Measurements from ENCODE around the gene CYP24A1. TPM values are rescaled to one million over a fixed set of nuclear protein-coding genes. Genes with fewer than 3 reads are reported as not detected.

CYP24A1 gene
- polyA plus RNA-seq, 1 donor (not counting 4 experiments of a cell fraction or from before 2014, with no cell fraction given): 18.2 TPM

GRCh38 chr20:54133434-54134427, 40.1 kb downstream of the CYP24A1 start:
- dilution Hi-C loops (cut with MboI; ENCODE audit: extremely low pct_ligation_motif_present, low sequenced_read_pairs): no loop called here
- Histone ChIP-seq H2AFZ (ENCODE audit: control insufficient read depth, low read length) (peak overlapping the region; percentile 27), H3K27ac (ENCODE audit: control insufficient read depth, insufficient read depth, low read length) (peak overlapping the region; percentile 94), H3K4me1 (ENCODE audit: control insufficient read depth, extremely low read depth, insufficient read depth, low read length) (peaks cover 35% of the 10 kb centered on the region), H3K4me2 (ENCODE audit: control insufficient read depth, extremely low read depth, insufficient read depth, low read depth, low read length) (peak overlapping the region; percentile 72), H3K9me1 (ENCODE audit: control insufficient read depth, extremely low read depth, insufficient read depth, low read length) (no peaks in the 10 kb centered on the region), H3K79me2 (ENCODE audit: control insufficient read depth, insufficient read depth, low read length) (no peaks in the 10 kb centered on the region), H3K4me3 (ENCODE audit: control insufficient read depth in 2 of 3, extremely low read depth in 1 of 3, insufficient read depth in 2 of 3, low read depth in 1 of 3, low read length in 3 of 3) (peak overlapping the region in 1 of 3 experiments; percentile 19), H3K27me3 (ENCODE audit: control insufficient read depth, extremely low read depth, insufficient read depth, low read length) (no peaks in the 10 kb centered on the region), H4K20me1 (ENCODE audit: control insufficient read depth, extremely low read depth, insufficient read depth, low read length) (no peaks in the 10 kb centered on the region), H3K9ac (ENCODE audit: control insufficient read depth, extremely low read depth, insufficient read depth, low read length) (peak overlapping the region; percentile 61), H3K36me3 (ENCODE audit: control insufficient read depth in 2 of 2, extremely low read depth in 1 of 2, insufficient read depth in 2 of 2, low read length in 2 of 2) (no peaks in the 10 kb centered on the region), H3K9me3 (ENCODE audit: control insufficient read depth, low read depth, low read length) (peaks cover 8% of the 10 kb centered on the region)
- DNase-seq (ENCODE audit: low read depth, low spot score): no peak
- peak; percentile 84 for FAIRE-seq
- no peak for TF ChIP-seq EZH2 (IDR thresholded peaks at IDR 0.05; ENCODE audit: low read length)
- TF ChIP-seq CTCF (optimal IDR thresholded peaks at IDR 0.05 in 1 of 3, IDR thresholded peaks at IDR 0.05 in 1 of 3, conservative IDR thresholded peaks at IDR 0.05 in 1 of 3; ENCODE audit: extremely low read depth in 1 of 3, insufficient read depth in 2 of 3, low read length in 3 of 3): peak in 1 of 3 experiments; percentile 26

GRCh38 chr20:54132612-54133433, 41.0 kb downstream of the CYP24A1 start:
- DNase-seq (ENCODE audit: low read depth, low spot score): peak; percentile 92
- FAIRE-seq: peak; percentile 80
- H3K4me1 ChIP-seq (ENCODE audit: control insufficient read depth, extremely low read depth, insufficient read depth, low read length): peaks cover 43% of the 10 kb centered on the region
- no peaks in the 10 kb centered on the region for H3K36me3 ChIP-seq (ENCODE audit: control insufficient read depth in 2 of 2, extremely low read depth in 1 of 2, insufficient read depth in 2 of 2, low read length in 2 of 2)
- H2AFZ ChIP-seq (ENCODE audit: control insufficient read depth, low read length): peak overlapping the region; percentile 27
- peak overlapping the region; percentile 72 for H3K4me2 ChIP-seq (ENCODE audit: control insufficient read depth, extremely low read depth, insufficient read depth, low read depth, low read length)
- H3K9me1 ChIP-seq (ENCODE audit: control insufficient read depth, extremely low read depth, insufficient read depth, low read length): no peaks in the 10 kb centered on the region
- peak overlapping the region; percentile 61 for H3K9ac ChIP-seq (ENCODE audit: control insufficient read depth, extremely low read depth, insufficient read depth, low read length)
- no peaks in the 10 kb centered on the region for H3K79me2 ChIP-seq (ENCODE audit: control insufficient read depth, insufficient read depth, low read length)
- TF ChIP-seq EZH2 (IDR thresholded peaks at IDR 0.05; ENCODE audit: low read length) (no peak), CTCF (optimal IDR thresholded peaks at IDR 0.05 in 1 of 3, IDR thresholded peaks at IDR 0.05 in 1 of 3, conservative IDR thresholded peaks at IDR 0.05 in 1 of 3; ENCODE audit: extremely low read depth in 1 of 3, insufficient read depth in 2 of 3, low read length in 3 of 3) (no peak)
- H3K27ac ChIP-seq (ENCODE audit: control insufficient read depth, insufficient read depth, low read length): peak overlapping the region; percentile 94
- dilution Hi-C loops (cut with MboI; ENCODE audit: extremely low pct_ligation_motif_present, low sequenced_read_pairs): no loop called here
- H3K27me3 ChIP-seq (ENCODE audit: control insufficient read depth, extremely low read depth, insufficient read depth, low read length): no peaks in the 10 kb centered on the region
- no peak overlapping the region for H3K4me3 ChIP-seq (ENCODE audit: control insufficient read depth in 2 of 3, extremely low read depth in 1 of 3, insufficient read depth in 2 of 3, low read depth in 1 of 3, low read length in 3 of 3)
- peaks cover 8% of the 10 kb centered on the region for H3K9me3 ChIP-seq (ENCODE audit: control insufficient read depth, low read depth, low read length)
- no peaks in the 10 kb centered on the region for H4K20me1 ChIP-seq (ENCODE audit: control insufficient read depth, extremely low read depth, insufficient read depth, low read length)
